ENCODE results near the gene TRIM2. TPM values are rescaled to one million over a fixed set of nuclear protein-coding genes. Genes with fewer than 3 reads are reported as not detected.

TRIM2 gene
- total RNA-seq, 1 donor from 2014 or later: 67.3 TPM

DNA sequence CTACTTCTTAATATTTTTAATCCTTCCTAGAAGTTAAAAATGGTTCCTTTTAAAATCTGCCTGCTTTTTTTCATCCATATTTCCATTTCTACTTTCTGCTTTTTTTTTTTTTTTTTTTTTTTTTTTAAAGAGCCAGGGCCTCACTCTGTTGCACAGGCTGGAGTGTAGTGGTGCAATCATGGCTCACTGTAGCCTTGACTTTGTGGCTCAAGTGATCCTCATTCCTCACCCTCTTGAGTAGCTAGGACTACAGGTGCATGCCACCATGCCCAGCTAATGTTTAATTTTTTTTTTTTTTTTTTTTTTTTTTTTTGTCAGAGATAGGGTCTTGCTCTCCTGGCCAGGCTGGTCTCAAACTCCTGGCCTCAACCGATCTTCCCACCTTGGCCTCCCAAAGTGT lies 179.9 kb downstream of the TRIM2 start:
- DNase-seq: no peak

DNA sequence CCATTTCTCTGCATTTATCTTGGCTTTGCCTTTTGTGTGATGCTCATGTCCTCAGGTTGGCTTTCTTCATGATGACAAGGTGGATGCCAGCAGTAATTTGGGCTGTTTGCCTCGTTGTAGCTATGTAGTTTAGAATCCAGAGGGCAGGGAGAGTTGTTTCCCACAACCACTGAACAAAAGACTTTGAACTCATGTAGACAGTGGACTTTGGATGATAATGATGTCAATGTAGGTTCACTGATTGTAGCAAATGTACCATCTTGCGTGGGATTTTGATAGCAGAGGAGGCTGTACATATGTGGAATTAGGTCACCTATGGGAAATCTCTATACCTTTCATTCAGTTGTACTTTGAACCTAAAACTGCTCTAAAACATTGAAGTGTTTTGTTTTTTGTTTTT lies 181.5 kb downstream of the TRIM2 start:
- DNase-seq: no peak

DNA sequence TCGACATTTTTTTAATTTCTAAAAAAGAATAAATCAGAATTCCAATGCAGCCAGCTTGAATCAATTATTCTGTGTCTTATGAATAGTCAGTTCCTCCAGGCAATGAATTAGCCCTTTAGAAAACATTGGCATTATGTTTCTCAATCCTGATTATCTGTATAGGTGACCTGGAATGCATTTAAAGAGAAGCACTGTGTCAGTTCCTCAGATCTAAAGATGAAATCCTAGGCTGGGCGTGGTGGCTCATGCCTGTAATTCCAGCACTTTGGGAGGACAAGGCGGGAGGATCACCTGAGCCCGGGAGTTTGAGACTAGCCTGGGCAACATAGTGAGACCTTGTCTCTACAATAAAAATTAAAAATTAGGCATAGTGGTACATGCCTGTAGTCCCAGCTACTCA lies 183.7 kb downstream of the TRIM2 start:
- DNase-seq: no peak

Small RNA genes lying within 50 kb of the gene (small RNA-seq; reads per million reads assigned to genes)
- not detected for gene RF00019 (ENCODE audit: low replicate concordance)
- not detected for gene RN7SL419P (ENCODE audit: low replicate concordance)
- gene RNU6-1196P (ENCODE audit: low replicate concordance): not detected

Other genes starting within 250 kb of the TRIM2 start
- gene MND1, start 140.2 kb downstream of the TRIM2 start, total RNA-seq: 5.7 TPM

All from skin of body (tissue), 3 donors.